GM12892 (cell line): ENCODE results near the gene CTXN1.

Source experiments
- POLR2A ChIP-seq: IDR thresholded peaks from 2 replicates; pipeline ENCODE4 v1.6.1; 2011; ENCODE audit warnings: low read depth, low read length, control low read depth
- POLR2AphosphoS5 ChIP-seq: IDR thresholded peaks from 2 replicates; pipeline ENCODE4 v1.6.1; 2011; ENCODE audit warnings: low read depth, low read length, control low read depth

DNA sequence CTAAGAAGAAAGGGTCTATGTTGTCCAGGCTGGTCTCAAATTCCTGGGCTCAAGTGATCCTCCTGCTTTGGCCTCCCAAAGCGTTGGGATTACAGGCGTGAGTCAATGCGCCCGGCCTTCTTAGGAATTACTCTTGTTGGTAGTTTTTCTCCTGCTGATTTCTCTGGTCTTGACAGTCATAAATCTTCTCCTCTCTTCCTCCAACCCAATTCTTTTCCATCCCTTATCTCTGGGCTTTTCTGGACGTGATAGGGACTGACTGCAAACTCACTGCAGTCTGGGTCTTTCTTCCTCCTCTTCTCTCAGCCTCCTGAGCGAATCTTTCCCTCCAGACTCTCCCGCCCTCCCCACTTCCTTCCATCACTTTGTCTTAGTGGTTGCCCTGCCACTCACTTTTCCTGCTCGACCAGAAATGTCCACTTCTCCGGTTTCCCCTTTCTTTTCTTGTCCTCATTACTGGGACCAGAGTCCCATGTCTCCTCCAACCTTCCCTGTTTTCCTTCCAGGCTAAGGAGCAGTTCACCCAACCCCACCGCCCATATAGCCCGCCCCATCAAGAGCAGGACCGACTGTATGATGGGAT lies 39.4 kb upstream of the CTXN1 start:
- TF ChIP-seq POLR2AphosphoS5 (no peak), POLR2A (no peak)
